Heart right ventricle (tissue), 16 donors: ENCODE results near the gene C19orf67. TPM values are rescaled to one million over a fixed set of nuclear protein-coding genes. Genes with fewer than 3 reads are reported as not detected.

Experiments used
- ATAC-seq, 8 donors: fragments of 200-7000 bp; cut with Tn5 transposase; one replicate each; pipeline ENCODE4 v1.9.1; 2020; ENCODE audit warnings: mild to moderate bottlenecking in 8 of 8, moderate library complexity in 8 of 8, moderate number of reproducible peaks in 1 of 8
- DNase-seq, 2 donors: peaks; one replicate each; pipeline ENCODE4 v3.0.0-alpha.2; 2020
- H3K27ac ChIP-seq, 10 donors: fragments of 200-600 bp; sonication (generic) in 2 of 10; one replicate each; pipeline versions ENCODE4 v1.5.0 to v1.8.0; 2020 to 2022; ENCODE audit warnings: mild to moderate bottlenecking in 3 of 10
- H3K27me3 ChIP-seq, 7 donors: fragments of 200-600 bp; one replicate each; pipeline ENCODE4 v1.8.0; 2021 to 2022; ENCODE audit warnings: mild to moderate bottlenecking in 2 of 7
- H3K36me3 ChIP-seq, 9 donors: fragments of 200-600 bp; sonication (generic) in 1 of 9; one replicate each; pipeline versions ENCODE4 v1.5.0 to v1.8.0; 2020 to 2022; ENCODE audit warnings: mild to moderate bottlenecking in 2 of 9
- H3K4me1 ChIP-seq, 9 donors: fragments of 200-600 bp; sonication (generic) in 1 of 9; one replicate each; pipeline versions ENCODE4 v1.5.0 to v1.8.0; 2020 to 2022; ENCODE audit warnings: mild to moderate bottlenecking in 4 of 9
- H3K4me3 ChIP-seq, 10 donors: fragments of 200-600 bp; sonication (generic) in 2 of 10; one replicate each; pipeline versions ENCODE4 v1.5.0 to v1.8.0; 2020 to 2022; ENCODE audit warnings: mild to moderate bottlenecking in 7 of 10, moderate library complexity in 2 of 10
- H3K9me3 ChIP-seq, 11 donors: fragments of 200-600 bp in 10 of 11; sonication (generic) in 2 of 11; one replicate each; pipeline versions ENCODE4 v1.5.0 to v1.8.0; 2013 to 2022; ENCODE audit warnings: mild to moderate bottlenecking in 2 of 11, control low read depth in 1 of 11, moderate library complexity in 1 of 11
- CTCF ChIP-seq, 9 donors: fragments of 200-600 bp; sonication (generic) in 2 of 9; IDR thresholded peaks; one replicate each; pipeline versions ENCODE4 v1.5.0 to v1.8.0; 2021 to 2022; ENCODE audit warnings: antibody characterized with exemption in 9 of 9, mild to moderate bottlenecking in 5 of 9, moderate library complexity in 1 of 9
- WGBS, 2 donors: extraction: QIAGEN DNeasy Blood & Tissue Kit; methylation state at CpG; one replicate each; pipeline ENCODE4 v1.1.7; 2013; ENCODE audit warnings: inconsistent platforms in 1 of 2; 5-methylcytosine and 5-hydroxymethylcytosine counted together
- intact Hi-C, 10 donors: fragments of 100-400 bp; cut with DNase I; formaldehyde crosslinking; loops; one replicate each; pipeline versions ENCODE4 v1.11.1 to v1.14.2; 2022
- polyA plus RNA-seq, 2 donors: library from polyadenylated mRNA; stranded (reverse); fragments of 200-250 nt; gene quantifications; one replicate each; pipeline ENCODE4 v1.2.3, GENCODE V29; 2013
- total RNA-seq, 10 donors: library from RNA; stranded (reverse); fragmentation: NEBNext Ultra II Directional in 3 of 10; extraction: Animal tissue kit (Norgen Biotek cat#: 25700) in 3 of 10; gene quantifications; one replicate each; pipeline versions ENCODE4 v1.2.1 to v1.2.4, GENCODE V29; 2021 to 2023
- donor health status: Arrhythmogenic right ventricular cardiomyopathy.
- donor health status: ischemic (EF 13 %, LVEDD 7.1; RV severe dilation, severe dysfunction).
- donor health status: healthy with polysubstance abuse.
- donor health status: DM: no; HTN: yes; CAD: no.
- donor health status: DM: no; HTN: no; CAD: no.
- donor health status: ischemic (EF 25% LVEDD 6.9; RV normal size, moderate dysfunction).
- donor health status: ischemic (EF 25% LVEDD 5.7; RV mildly dilated, moderate dysfunction).
- donor health status: healthy.
- donor health status: DM: yes; HTN: yes; CAD: no.
- donor health status: Ischemic cardiomyopathy.
- donor health status: ischemic (EF 35%, LVEDD 5.7; RV mildly dilated, moderate dysfunction).
- donor health status: nonischemic (EF 11% LVEDD 7.7; RV severe dilation, severe dysfunction).
- donor health status: DM: yes; HTN: yes; CAD: no.
- donor health status: PGD.
- donor health status: ischemic (EF 29% LVEDD 5.4; RV normal size, mild dysfunction).
- donor health status: nonischemic (EF 23%, LVEDD 6.1; RV moderate dilation, normal function).

C19orf67 gene
- total and polyA plus RNA-seq, 12 donors: not detected

GRCh38 chr19:14113762-14114414, 28.3 kb upstream of the C19orf67 start:
- no peak for ATAC-seq
- peaks cover 0 to 8% (median 0%) of the 10 kb centered on the region in 9 donors for H3K36me3 ChIP-seq
- peak overlapping the region in 7 of 10 donors; percentile 4 to 51 (median 42) for H3K4me3 ChIP-seq
- H3K4me1 ChIP-seq: peaks cover 37 to 78% (median 71%) of the 10 kb centered on the region in 9 donors
- H3K27ac ChIP-seq: peak overlapping the region; percentile 93 to 100 (median 96)
- H3K27me3 ChIP-seq: no peaks in the 10 kb centered on the region
- TF ChIP-seq CTCF (IDR thresholded peaks at IDR 0.05): peak in 7 of 9 donors; percentile 26 to 38 (median 35)
- intact Hi-C loops: no loop called here
- 73 to 80% methylated on average over 18 of the region's 18 CpGs for WGBS, 2 donors
- peak in 1 of 2 donors; percentile 54 for DNase-seq
- H3K9me3 ChIP-seq: no peaks in the 10 kb centered on the region

- peaks cover 37 to 81% (median 69%) of the 10 kb centered on the region in 9 donors for H3K4me1 ChIP-seq
- intact Hi-C loops: no loop called here
- no peaks in the 10 kb centered on the region for H3K27me3 ChIP-seq
- no peak for TF ChIP-seq CTCF (IDR thresholded peaks at IDR 0.05)
- peaks cover 0 to 11% (median 0%) of the 10 kb centered on the region in 9 donors for H3K36me3 ChIP-seq
- peak overlapping the region; percentile 93 to 100 (median 96) for H3K27ac ChIP-seq
- peak in 7 of 8 donors; percentile 14 to 63 (median 43) for ATAC-seq
- WGBS, 2 donors: 16% methylated on average over 12 of the region's 12 CpGs
- DNase-seq: peak; percentile 55 to 76
- peak overlapping the region in 9 of 10 donors; percentile 10 to 51 (median 41) for H3K4me3 ChIP-seq
- no peaks in the 10 kb centered on the region for H3K9me3 ChIP-seq
Observed at GRCh38 chr19:14112809-14113385, 27.3 kb upstream of the C19orf67 start.

GRCh38 chr19:14112051-14112808, 26.6 kb upstream of the C19orf67 start:
- Histone ChIP-seq H3K27ac (peak overlapping the region; percentile 93 to 100 (median 96)), H3K27me3 (no peaks in the 10 kb centered on the region), H3K4me1 (peaks cover 37 to 87% (median 75%) of the 10 kb centered on the region in 9 donors), H3K36me3 (peaks cover 0 to 16% (median 0%) of the 10 kb centered on the region in 9 donors), H3K9me3 (no peaks in the 10 kb centered on the region), H3K4me3 (peak overlapping the region in 9 of 10 donors; percentile 10 to 51 (median 41))
- DNase-seq (peak; percentile 36 to 53), ATAC-seq (peak in 7 of 8 donors; percentile 3 to 28 (median 15))
- no peak for TF ChIP-seq CTCF (IDR thresholded peaks at IDR 0.05)
- WGBS, 2 donors: 33% methylated on average over 11 to 12 of the region's 12 CpGs
- intact Hi-C loops: no loop called here

GRCh38 chr19:14111486-14111885, 25.9 kb upstream of the C19orf67 start:
- no peak for TF ChIP-seq CTCF (IDR thresholded peaks at IDR 0.05)
- whole genome bisulfite sequencing, 2 donors: 47 to 65% methylated on average over 1 of the region's 1 CpG
- intact Hi-C loops: no loop called here
- Histone ChIP-seq H3K4me3 (peak overlapping the region in 1 of 10 donors; percentile 51), H3K27me3 (no peaks in the 10 kb centered on the region), H3K27ac (peak overlapping the region in 9 of 10 donors; percentile 93 to 100 (median 95)), H3K9me3 (no peaks in the 10 kb centered on the region), H3K36me3 (peaks cover 0 to 23% (median 3%) of the 10 kb centered on the region in 9 donors), H3K4me1 (peaks cover 35 to 91% (median 76%) of the 10 kb centered on the region in 9 donors)
- DNase-seq (no peak), ATAC-seq (no peak)
